Esophagus squamous epithelium (tissue), 4 donors: Measurements from ENCODE around the gene INPP5F.

Experiments
- POLR2A ChIP-seq, 4 donors: fragments of 450-650 bp; IDR thresholded peaks; one replicate each; pipeline ENCODE4 v1.6.1; 2017; ENCODE audit warnings: antibody characterized with exemption in 4 of 4, mild to moderate bottlenecking in 4 of 4, moderate library complexity in 3 of 4
- TF ChIP-seq, protein P1 (sequence below), 6 experiments: fragments of 450-650 bp in 4 of 6; fragments of 200-600 bp in 2 of 6; sonication (generic) in 2 of 6; IDR thresholded peaks; one replicate each; pipeline ENCODE4 v1.5.1; 2016 to 2019; ENCODE audit warnings: antibody characterized with exemption in 6 of 6, mild to moderate bottlenecking in 4 of 6, moderate library complexity in 4 of 6

DNA sequence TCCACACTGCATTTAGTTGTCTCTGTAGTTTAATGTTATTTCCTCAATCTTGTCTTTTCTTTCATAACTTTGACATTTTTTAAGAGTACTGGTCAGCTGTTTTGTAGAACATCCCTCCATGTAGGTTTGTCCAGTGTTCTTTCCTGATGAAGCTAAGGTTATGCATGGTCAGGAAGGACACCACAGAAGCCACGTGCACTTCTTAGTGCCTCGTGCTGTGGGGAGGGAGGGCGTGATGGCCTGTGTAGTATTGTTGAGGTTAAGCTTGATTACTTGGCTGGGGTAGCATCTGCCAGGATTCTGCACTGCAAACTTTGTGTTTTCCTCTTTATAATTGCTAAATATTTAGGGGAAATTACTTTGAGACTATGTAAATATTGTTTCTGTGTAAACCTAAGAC is 98.4 kb downstream of the INPP5F start:
- TF ChIP-seq, protein P1, sequence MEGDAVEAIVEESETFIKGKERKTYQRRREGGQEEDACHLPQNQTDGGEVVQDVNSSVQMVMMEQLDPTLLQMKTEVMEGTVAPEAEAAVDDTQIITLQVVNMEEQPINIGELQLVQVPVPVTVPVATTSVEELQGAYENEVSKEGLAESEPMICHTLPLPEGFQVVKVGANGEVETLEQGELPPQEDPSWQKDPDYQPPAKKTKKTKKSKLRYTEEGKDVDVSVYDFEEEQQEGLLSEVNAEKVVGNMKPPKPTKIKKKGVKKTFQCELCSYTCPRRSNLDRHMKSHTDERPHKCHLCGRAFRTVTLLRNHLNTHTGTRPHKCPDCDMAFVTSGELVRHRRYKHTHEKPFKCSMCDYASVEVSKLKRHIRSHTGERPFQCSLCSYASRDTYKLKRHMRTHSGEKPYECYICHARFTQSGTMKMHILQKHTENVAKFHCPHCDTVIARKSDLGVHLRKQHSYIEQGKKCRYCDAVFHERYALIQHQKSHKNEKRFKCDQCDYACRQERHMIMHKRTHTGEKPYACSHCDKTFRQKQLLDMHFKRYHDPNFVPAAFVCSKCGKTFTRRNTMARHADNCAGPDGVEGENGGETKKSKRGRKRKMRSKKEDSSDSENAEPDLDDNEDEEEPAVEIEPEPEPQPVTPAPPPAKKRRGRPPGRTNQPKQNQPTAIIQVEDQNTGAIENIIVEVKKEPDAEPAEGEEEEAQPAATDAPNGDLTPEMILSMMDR (IDR thresholded peaks at IDR 0.05) = no peak
- no peak for TF ChIP-seq POLR2A (IDR thresholded peaks at IDR 0.05)
